Fibroblast of skin of left biceps (primary cell): Measurements from ENCODE around the gene COL6A1.
A peak's percentile ranks its signal among the peaks of the same experiment; 100 is the strongest.

Experiments used
- DNase-seq, 2 experiments: peaks; one replicate each; pipeline ENCODE4 v3.0.0-alpha.2; 2013; ENCODE audit warnings: low read depth in 2 of 2

Gene COL6A1

GRCh38 chr21:46050668-46051378 lies 69.3 kb downstream of the COL6A1 start:
- no peak for DNase-seq

- DNase-seq: no peak
Observed at GRCh38 chr21:46051379-46051770, 69.8 kb downstream of the COL6A1 start.

GRCh38 chr21:46051821-46052675 lies 70.5 kb downstream of the COL6A1 start:
- no peak for DNase-seq

- peak in 1 of 2 experiments; percentile 44 for DNase-seq
Observed at GRCh38 chr21:46052703-46053651, 71.4 kb downstream of the COL6A1 start.

- no peak for DNase-seq
Observed at GRCh38 chr21:46054031-46054430, 72.5 kb downstream of the COL6A1 start.

- no peak for DNase-seq
Observed at GRCh38 chr21:46054451-46054881, 72.9 kb downstream of the COL6A1 start.
